NOMO-1 (cell line): ENCODE measurements around the gene SMARCA2.

ENCODE experiments used
- DNase-seq, 2 experiments: peaks; one replicate each; lab custom pipeline; 2025; ENCODE audit not compliant: unreplicated experiment in 2 of 2; lab: John Stamatoyannopoulos, UW

SMARCA2 gene

GRCh38 chr9:2015581-2016407, 647 bp downstream of the SMARCA2 start:
- peak in 1 of 2 experiments; percentile 1 for DNase-seq

- DNase-seq, result peak; percentile 18 to 32
Observed at GRCh38 chr9:2016408-2017330, 1.5 kb downstream of the SMARCA2 start.

- peak; percentile 48 to 54 for DNase-seq
Observed at GRCh38 chr9:2017331-2018161, 2.4 kb downstream of the SMARCA2 start.

GRCh38 chr9:2018162-2018643, 3.1 kb downstream of the SMARCA2 start:
- no peak for DNase-seq

GRCh38 chr9:2018764-2019558, 3.8 kb downstream of the SMARCA2 start:
- no peak for DNase-seq

GRCh38 chr9:2019723-2020122, 4.6 kb downstream of the SMARCA2 start:
- DNase-seq, result no peak

GRCh38 chr9:2021731-2022130, 6.6 kb downstream of the SMARCA2 start:
- no peak for DNase-seq

GRCh38 chr9:2022560-2022959, 7.4 kb downstream of the SMARCA2 start:
- no peak for DNase-seq

- no peak for DNase-seq
Observed at GRCh38 chr9:2023042-2023441, 7.9 kb downstream of the SMARCA2 start.

GRCh38 chr9:2023532-2023931, 8.4 kb downstream of the SMARCA2 start:
- no peak for DNase-seq

GRCh38 chr9:2024888-2025782, 10.0 kb downstream of the SMARCA2 start:
- peak in 1 of 2 experiments; percentile 22 for DNase-seq

GRCh38 chr9:2026220-2026997, 11.3 kb downstream of the SMARCA2 start:
- DNase-seq, result no peak

GRCh38 chr9:2027543-2028160, 12.5 kb downstream of the SMARCA2 start:
- DNase-seq, result no peak

GRCh38 chr9:2028888-2029287, 13.7 kb downstream of the SMARCA2 start:
- DNase-seq, result no peak

GRCh38 chr9:2029666-2030170, 14.6 kb downstream of the SMARCA2 start:
- DNase-seq, result no peak

- DNase-seq, result no peak
Observed at GRCh38 chr9:2032234-2032633, 17.1 kb downstream of the SMARCA2 start.

- DNase-seq, result no peak
Observed at GRCh38 chr9:2036844-2037243, 21.7 kb downstream of the SMARCA2 start.
